Measurements from ENCODE around the gene MAGI2. TPM values are rescaled to one million over a fixed set of nuclear protein-coding genes. Genes with fewer than 3 reads are reported as not detected.

The MAGI2 gene
- total RNA-seq, 1 donor from 2014 or later, result 11.4 TPM

DNA sequence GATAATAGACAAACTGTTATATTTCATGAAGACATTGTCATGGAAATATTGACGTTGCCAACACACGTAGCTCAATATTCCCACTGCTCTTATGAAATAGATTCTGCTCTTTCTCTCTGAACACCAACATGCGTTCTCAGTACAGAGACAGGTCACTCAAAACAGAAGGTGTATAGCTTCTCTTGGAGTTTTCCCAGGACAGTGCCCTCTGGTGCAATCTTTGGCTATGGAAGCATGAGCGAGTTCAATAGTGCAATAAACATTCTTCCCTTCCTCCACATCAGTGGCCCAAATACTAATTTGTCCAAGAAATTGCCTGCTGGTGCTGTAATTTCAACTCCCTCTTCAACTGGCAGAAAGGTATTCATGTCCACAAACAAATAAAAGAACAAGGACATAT, 145.3 kb downstream of the MAGI2 start:
- peaks cover 3% of the 10 kb centered on the region for H3K9me3 Mint-ChIP-seq (ENCODE audit: low read depth)
- TF ChIP-seq, protein P1, sequence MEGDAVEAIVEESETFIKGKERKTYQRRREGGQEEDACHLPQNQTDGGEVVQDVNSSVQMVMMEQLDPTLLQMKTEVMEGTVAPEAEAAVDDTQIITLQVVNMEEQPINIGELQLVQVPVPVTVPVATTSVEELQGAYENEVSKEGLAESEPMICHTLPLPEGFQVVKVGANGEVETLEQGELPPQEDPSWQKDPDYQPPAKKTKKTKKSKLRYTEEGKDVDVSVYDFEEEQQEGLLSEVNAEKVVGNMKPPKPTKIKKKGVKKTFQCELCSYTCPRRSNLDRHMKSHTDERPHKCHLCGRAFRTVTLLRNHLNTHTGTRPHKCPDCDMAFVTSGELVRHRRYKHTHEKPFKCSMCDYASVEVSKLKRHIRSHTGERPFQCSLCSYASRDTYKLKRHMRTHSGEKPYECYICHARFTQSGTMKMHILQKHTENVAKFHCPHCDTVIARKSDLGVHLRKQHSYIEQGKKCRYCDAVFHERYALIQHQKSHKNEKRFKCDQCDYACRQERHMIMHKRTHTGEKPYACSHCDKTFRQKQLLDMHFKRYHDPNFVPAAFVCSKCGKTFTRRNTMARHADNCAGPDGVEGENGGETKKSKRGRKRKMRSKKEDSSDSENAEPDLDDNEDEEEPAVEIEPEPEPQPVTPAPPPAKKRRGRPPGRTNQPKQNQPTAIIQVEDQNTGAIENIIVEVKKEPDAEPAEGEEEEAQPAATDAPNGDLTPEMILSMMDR (IDR thresholded peaks at IDR 0.05; ENCODE audit: unreplicated experiment), result peak; percentile 45
- H3K27me3 Mint-ChIP-seq, result no peaks in the 10 kb centered on the region
- H3K4me1 Mint-ChIP-seq (ENCODE audit: low read depth), result peaks cover 20% of the 10 kb centered on the region
- DNase-seq (ENCODE audit: low spot score, unreplicated experiment), result no peak
- H3K4me3 Mint-ChIP-seq (ENCODE audit: low read depth), result no peak overlapping the region
- H3K36me3 Mint-ChIP-seq (ENCODE audit: insufficient read depth), result no peaks in the 10 kb centered on the region
- no peak overlapping the region for H3K27ac Mint-ChIP-seq

DNA sequence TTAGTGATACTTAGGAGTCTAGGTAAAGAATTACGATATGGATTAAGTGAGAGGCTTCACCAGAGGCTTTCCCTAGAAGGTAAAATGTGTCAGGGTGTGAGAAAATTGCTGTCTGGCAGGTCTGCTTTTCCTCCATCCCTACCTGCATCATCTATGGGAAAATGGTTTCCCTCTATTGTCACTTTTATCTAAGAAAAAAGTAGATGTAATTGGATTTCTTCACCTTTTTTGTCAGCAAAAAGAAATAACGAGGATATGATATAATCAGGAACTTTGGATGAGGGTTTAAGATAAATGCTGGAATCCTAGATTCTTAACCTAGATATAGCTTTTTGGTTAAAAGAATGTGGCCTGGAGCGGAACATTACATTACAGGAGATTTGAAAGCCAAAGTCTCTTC, 146.1 kb downstream of the MAGI2 start:
- Mint-ChIP-seq H3K4me1 (ENCODE audit: low read depth) (peaks cover 20% of the 10 kb centered on the region), H3K4me3 (ENCODE audit: low read depth) (no peak overlapping the region), H3K27ac (no peak overlapping the region), H3K9me3 (ENCODE audit: low read depth) (peaks cover 3% of the 10 kb centered on the region), H3K36me3 (ENCODE audit: insufficient read depth) (no peaks in the 10 kb centered on the region), H3K27me3 (no peaks in the 10 kb centered on the region)
- no peak for DNase-seq (ENCODE audit: low spot score, unreplicated experiment)
- TF ChIP-seq, protein P1 (IDR thresholded peaks at IDR 0.05; ENCODE audit: unreplicated experiment), result no peak

DNA sequence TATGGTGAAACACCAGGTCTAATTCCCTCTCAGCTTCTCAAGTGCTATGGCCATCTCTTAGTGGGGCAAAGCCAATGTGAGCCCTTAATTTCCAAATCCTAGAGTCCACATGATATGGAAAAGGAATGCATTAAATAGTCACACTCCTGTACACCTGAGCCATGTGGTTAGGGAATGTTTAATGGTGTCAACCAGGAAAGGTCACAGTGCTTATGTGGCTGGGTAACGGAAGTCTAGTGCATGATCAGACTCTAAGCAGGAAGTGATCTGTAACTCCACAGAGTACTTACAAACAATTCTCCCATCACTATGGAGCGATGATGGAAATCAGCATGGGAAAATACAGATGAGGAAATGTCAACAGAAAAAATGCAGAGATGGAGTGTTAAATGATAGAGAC, 148.8 kb downstream of the MAGI2 start:
- peaks cover 7% of the 10 kb centered on the region for H3K9me3 Mint-ChIP-seq (ENCODE audit: low read depth)
- DNase-seq (ENCODE audit: low spot score, unreplicated experiment), result no peak
- TF ChIP-seq, protein P1 (IDR thresholded peaks at IDR 0.05; ENCODE audit: unreplicated experiment), result no peak
- H3K4me1 Mint-ChIP-seq (ENCODE audit: low read depth), result peaks cover 26% of the 10 kb centered on the region
- H3K4me3 Mint-ChIP-seq (ENCODE audit: low read depth), result no peak overlapping the region
- no peak overlapping the region for H3K27ac Mint-ChIP-seq
- no peaks in the 10 kb centered on the region for H3K27me3 Mint-ChIP-seq
- H3K36me3 Mint-ChIP-seq (ENCODE audit: insufficient read depth), result peaks cover 1% of the 10 kb centered on the region

DNA sequence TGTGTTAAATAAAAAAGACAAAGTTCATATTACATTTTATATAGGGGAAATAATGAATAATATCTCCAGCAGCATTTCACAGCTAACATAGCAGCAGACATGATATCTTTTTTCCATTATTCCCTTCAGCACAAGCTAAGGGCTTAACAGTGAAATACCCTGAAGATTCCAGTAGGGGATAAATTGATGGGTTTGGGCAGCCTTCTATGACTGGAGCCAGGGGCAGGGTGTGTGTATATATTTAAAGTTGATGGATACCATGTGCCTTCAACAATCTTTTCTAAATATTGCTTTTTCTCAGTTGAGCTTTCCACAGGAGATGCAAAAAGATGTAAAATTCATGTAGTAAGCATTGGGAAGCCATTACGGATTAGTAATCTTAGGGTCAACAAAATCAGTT, 151.2 kb downstream of the MAGI2 start:
- TF ChIP-seq, protein P1 (IDR thresholded peaks at IDR 0.05; ENCODE audit: unreplicated experiment), result no peak
- no peak overlapping the region for H3K4me3 Mint-ChIP-seq (ENCODE audit: low read depth)
- no peak overlapping the region for H3K27ac Mint-ChIP-seq
- peaks cover 1% of the 10 kb centered on the region for H3K36me3 Mint-ChIP-seq (ENCODE audit: insufficient read depth)
- no peaks in the 10 kb centered on the region for H3K27me3 Mint-ChIP-seq
- no peak for DNase-seq (ENCODE audit: low spot score, unreplicated experiment)
- peaks cover 7% of the 10 kb centered on the region for H3K9me3 Mint-ChIP-seq (ENCODE audit: low read depth)
- H3K4me1 Mint-ChIP-seq (ENCODE audit: low read depth), result peaks cover 22% of the 10 kb centered on the region

DNA sequence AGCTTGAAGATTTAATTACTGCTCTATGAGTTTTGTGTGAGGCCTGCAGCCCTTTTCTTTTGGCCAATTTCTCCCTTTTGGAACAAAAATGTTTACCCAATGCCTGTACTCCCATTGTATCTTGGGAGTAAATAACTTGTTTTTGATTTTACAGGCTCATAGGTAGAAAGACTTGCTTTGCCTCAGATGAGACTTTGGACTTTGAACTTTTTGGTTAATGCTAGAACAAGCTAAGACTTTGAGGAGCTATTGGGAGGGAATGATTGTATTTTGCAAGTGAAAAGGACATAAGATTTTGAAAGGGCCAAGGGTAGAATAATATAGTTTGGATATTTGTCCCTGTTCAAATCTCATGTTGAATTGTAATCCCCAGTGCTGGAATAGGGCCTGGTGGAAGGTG, 152.0 kb downstream of the MAGI2 start:
- H3K4me1 Mint-ChIP-seq (ENCODE audit: low read depth), result peaks cover 22% of the 10 kb centered on the region
- no peak overlapping the region for H3K27ac Mint-ChIP-seq
- TF ChIP-seq, protein P1 (IDR thresholded peaks at IDR 0.05; ENCODE audit: unreplicated experiment), result no peak
- no peaks in the 10 kb centered on the region for H3K27me3 Mint-ChIP-seq
- DNase-seq (ENCODE audit: low spot score, unreplicated experiment), result no peak
- no peak overlapping the region for H3K4me3 Mint-ChIP-seq (ENCODE audit: low read depth)
- H3K36me3 Mint-ChIP-seq (ENCODE audit: insufficient read depth), result peaks cover 1% of the 10 kb centered on the region
- peaks cover 7% of the 10 kb centered on the region for H3K9me3 Mint-ChIP-seq (ENCODE audit: low read depth)
